Dedifferentiated amniotic fluid mesenchymal stem cell (primary cell): ENCODE results near the gene LAP3.

ENCODE experiments used
- DNase-seq: peaks from one replicate; pipeline ENCODE4 v3.0.0-alpha.2; 2016; ENCODE audit errors: extremely low spot score

The LAP3 gene

DNA sequence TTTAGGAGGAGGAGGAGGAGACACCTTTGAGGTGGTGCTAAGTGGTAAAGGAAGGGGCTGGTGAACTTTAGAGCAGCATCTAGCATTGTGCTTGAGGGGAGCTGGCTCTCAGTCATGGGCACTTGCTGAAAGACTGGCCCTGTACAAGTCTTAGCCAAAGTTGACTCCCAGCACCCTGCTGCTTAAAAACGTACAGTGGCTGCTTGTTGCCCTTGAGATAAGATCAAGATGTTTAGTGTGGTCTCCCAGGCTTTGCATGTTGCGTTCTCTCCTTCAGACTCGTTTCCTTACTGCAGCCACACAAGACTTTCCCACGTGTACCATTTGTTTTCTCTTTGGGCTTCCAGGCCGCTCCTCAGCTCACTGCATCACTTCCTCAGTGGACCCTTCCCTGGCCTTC, 39.3 kb downstream of the LAP3 start:
- no peak for DNase-seq

GRCh38 chr4:17618926-17619325, 41.9 kb downstream of the LAP3 start:
- DNase-seq, result no peak

DNA sequence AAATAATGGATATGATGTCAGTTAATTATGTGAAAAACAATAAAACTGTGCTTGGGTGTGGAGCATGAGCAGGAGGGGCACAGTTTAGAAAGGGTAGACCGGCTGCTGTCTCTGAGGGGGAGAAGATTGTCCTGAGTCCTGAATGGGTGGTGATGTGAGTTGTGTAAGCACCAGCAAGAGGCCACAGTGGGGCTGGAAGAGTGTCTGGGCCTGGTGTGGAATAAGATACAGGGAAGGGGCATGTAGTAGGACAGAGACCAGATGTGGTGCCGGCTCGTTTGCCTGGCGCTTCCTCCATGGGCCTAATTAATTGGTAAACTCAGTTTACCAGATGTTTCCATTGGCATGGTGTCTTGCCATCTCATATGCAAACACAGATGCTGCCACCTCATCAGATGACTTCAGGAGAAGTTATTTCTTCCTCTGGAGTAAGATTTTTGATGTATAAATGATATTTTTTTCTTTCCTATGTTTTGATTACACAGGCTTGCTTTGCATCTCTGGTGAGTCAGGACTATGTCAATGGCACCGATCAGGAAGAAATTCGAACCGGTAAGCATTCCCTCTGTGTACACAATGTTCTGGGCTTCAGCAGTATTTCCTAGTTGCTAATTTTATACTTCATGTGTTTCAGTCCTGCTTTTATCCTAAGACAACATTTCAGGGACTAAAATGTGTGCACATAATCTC, 42.6 kb downstream of the LAP3 start:
- no peak for DNase-seq

DNA sequence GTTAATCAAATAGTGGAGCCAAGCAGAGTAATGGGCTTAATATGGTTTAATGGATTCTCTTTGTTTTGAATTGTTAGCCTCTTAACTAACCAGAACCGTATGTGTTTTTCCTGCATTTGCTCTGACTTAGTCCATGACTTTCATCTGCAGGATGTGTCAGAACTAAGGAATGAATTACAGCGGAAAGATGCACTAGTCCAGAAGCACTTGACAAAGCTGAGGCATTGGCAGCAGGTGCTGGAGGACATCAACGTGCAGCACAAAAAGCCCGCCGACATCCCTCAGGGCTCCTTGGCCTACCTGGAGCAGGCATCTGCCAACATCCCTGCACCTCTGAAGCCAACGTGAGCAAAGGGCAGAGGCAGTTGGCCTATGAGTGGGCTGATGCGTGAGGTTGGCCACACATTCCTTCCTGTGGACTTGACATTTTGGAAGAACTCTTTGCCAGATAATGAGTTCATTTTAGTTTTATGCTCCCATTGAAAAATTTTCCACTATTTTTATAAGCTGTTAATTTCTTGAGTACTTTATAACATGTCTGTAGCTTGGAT, 46.5 kb downstream of the LAP3 start:
- no peak for DNase-seq

GRCh38 chr4:17624821-17625220, 47.8 kb downstream of the LAP3 start:
- DNase-seq, result no peak

- DNase-seq, result no peak
These were observed 53.2 kb downstream of the LAP3 start for GRCh38 chr4:17630228-17630627.

DNA sequence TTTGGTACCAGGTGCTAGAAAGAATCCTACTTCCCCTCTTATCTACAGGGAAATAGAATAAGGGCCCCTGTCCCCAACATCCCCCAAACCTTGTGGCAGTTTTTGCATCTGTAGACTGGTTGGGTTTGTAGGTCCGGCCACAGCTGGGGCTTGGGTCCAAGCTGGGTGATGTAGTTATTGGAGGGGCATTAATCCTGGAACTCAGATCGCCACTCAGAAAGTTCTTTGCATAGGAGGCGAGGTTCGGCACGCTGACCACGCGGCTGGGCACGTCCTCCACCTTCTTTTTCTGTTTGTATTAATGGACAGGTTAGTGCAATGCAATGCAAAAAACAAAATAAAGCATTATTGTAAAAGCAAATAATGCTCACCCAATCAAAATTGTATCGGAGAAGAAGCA, 56.6 kb downstream of the LAP3 start:
- no peak for DNase-seq

DNA sequence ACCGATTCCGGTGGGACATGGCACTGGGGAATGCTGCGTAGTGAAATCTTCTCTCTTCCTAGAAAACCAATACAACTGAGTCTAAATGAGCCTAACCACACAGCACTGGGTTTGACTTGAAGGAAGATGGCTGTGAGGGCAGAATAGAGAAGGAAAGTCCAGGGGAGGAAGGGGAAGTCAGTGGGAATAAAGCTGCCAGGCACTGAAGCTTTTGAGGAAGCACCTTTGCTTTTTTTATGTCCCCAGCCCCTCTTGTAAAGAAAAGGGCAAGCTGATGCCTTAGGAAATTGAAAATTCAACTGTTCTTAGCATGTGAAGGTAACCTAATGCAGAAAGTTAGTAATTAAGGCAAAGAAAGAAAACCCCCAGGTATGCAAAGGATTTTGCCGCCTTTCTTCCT, 58.1 kb downstream of the LAP3 start:
- DNase-seq, result no peak

DNA sequence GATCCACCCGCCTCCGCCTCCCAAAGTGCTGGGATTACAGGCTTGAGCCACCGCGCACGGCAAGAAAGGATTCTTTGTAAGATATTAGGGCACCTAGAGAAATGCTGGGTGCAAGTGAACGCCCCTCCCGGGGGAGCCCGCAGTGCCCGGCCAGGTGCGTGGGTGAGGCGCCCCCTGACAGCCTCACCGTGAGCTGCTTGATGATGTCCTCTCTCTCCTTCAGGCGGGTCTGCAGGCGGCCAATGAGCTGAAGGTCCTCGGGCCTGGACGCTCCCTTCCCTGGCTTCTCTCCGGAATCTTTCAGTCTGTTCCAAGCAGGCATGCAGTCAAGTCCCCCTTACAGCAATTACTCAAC, 59.3 kb downstream of the LAP3 start:
- no peak for DNase-seq

- peak; percentile 67 for DNase-seq
These were observed 60.0 kb downstream of the LAP3 start for GRCh38 chr4:17636696-17637622.

GRCh38 chr4:17639136-17639535, 62.1 kb downstream of the LAP3 start:
- no peak for DNase-seq

DNA sequence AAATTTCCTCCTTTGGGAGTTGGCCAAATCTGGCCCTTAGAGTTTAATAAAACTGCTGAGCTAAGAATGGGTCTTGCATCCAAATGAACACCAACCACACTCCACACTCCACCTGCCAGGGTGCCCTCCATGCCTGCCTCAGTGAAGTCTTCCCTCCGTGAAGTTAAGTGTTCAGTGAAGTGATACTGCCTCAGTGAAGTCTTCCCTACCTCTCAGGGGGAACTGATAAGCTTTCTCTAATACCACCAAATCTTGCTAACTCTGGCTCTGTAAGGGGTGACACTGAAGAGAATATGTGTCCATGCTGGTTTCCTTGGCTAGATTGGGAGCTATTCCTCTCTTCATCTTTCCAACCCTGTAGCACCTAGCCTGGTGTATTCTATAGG, 65.4 kb downstream of the LAP3 start:
- DNase-seq, result no peak

DNA sequence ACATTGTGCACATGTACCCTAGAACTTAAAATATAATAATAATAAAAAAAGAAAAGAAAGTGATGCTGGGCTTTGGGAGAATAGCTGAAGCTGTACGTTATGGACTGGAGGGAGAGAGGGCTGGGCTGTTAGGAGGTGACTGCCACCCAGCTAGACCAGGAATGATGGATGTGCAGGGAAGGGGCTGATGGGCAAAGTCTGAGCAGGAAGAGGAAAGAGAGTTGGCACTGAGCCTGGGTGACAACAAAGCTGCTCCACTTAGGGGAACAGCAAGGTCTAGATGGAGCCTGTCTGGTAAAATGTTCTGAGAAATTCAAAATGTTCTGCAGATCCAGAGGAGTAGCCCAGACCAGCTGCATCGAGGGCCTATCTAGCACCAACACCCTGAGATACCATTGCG, 69.7 kb downstream of the LAP3 start:
- DNase-seq, result no peak

- DNase-seq, result no peak
These were observed 70.3 kb downstream of the LAP3 start for GRCh38 chr4:17647176-17647806.

- no peak for DNase-seq
These were observed 70.9 kb downstream of the LAP3 start for GRCh38 chr4:17647927-17648326.

GRCh38 chr4:17650406-17650805, 73.4 kb downstream of the LAP3 start:
- no peak for DNase-seq

DNA sequence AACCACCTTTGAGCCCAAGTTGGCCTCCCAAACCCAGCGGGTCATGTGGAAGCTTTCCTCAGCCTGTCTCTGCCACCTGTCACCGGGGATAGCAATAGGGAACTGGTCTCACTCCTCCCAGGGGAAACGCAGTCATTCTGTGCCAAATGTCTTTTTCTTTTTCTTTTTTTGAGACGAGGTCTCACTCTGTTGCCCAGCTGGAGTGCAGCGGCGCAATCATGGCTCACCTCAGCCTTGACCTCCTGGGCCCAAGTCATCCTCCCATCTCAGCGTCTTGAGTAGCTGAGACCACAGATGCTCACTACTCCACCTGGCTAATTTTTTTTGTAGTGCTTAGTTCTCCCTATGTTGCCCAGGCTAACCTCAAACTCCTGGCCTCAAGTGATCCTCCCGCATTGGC, 77.7 kb downstream of the LAP3 start:
- no peak for DNase-seq

DNA sequence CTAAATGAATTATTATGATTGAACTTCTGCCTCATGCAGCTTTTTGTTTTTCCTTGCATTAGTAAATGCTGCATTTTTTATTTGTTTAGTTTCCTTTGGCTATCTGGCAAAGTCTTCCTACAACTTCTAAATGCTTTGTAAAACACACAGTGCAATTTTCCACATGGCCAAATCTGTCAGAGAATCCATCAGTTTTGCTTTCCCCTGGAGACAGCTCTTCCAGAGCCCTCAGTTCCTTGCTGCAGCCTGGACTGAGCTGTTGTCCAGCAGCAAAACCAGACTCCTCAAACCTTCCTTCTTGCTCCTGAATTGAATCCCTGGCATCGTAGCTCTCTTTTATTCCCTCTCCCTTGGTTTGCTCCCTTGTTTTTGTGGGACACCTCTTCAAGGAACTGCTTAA, 80.1 kb downstream of the LAP3 start:
- no peak for DNase-seq
